Prostate gland (tissue), 2 donors: ENCODE results near the gene SLC41A1. TPM values are rescaled to one million over a fixed set of nuclear protein-coding genes. Genes with fewer than 3 reads are reported as not detected.

Experiments
- DNase-seq: peaks from one replicate; pipeline ENCODE4 v3.0.0-alpha.2; 2019; ENCODE audit warnings: low spot score
- H3K27ac ChIP-seq, 2 donors: fragments of 200-600 bp; sonication (generic); 2 replicates each; pipeline ENCODE4 v1.5.1; 2017 to 2019
- H3K27me3 ChIP-seq: fragments of 200-600 bp; sonication (generic); replicated peaks from 2 replicates; pipeline ENCODE4 v1.5.1; 2019; ENCODE audit not compliant: insufficient read depth
- H3K36me3 ChIP-seq, 2 donors: fragments of 200-600 bp; sonication (generic); 1 replicate in 1 of 2; 2 replicates in 1 of 2; pipeline versions ENCODE4 v1.5.1 to v1.8.1; 2017 to 2019
- H3K4me1 ChIP-seq: fragments of 200-600 bp; sonication (generic); replicated peaks from 2 replicates; pipeline ENCODE4 v1.5.1; 2019
- H3K4me3 ChIP-seq, 2 donors: fragments of 200-600 bp; sonication (generic); 2 replicates each; pipeline ENCODE4 v1.5.1; 2017 to 2019
- H3K9me3 ChIP-seq: fragments of 200-600 bp; sonication (generic); 2 replicates; pipeline ENCODE4 v1.5.1; 2017
- CTCF ChIP-seq, 4 experiments: fragments of 200-600 bp in 2 of 4; fragments of 450-650 bp in 2 of 4; sonication (generic) in 2 of 4; IDR thresholded peaks; 1 replicate in 3 of 4; 2 replicates in 1 of 4; pipeline ENCODE4 v1.5.1; 2016 to 2019; ENCODE audit warnings: antibody characterized with exemption in 4 of 4, mild to moderate bottlenecking in 2 of 4, moderate library complexity in 2 of 4
- POLR2A ChIP-seq: fragments of 450-650 bp; IDR thresholded peaks from one replicate; pipeline ENCODE4 v1.6.1; 2016; ENCODE audit warnings: antibody characterized with exemption, mild to moderate bottlenecking
- POLR2AphosphoS5 ChIP-seq: sonication (generic); formaldehyde crosslinking; IDR thresholded peaks from one replicate; pipeline ENCODE4 v1.6.1; 2017; ENCODE audit warnings: antibody characterized with exemption
- WGBS: methylation state at CpG from one replicate; pipeline ENCODE4 v1.1.5; 2018; 5-methylcytosine and 5-hydroxymethylcytosine counted together
- intact Hi-C: fragments of 100-400 bp; cut with DNase I; formaldehyde crosslinking; loops from one replicate; pipeline ENCODE4 v1.14.2; 2022
- total RNA-seq, 2 donors: library from RNA; depleted of rRNA; stranded (reverse); fragments of >200 nt; gene quantifications; one replicate each; pipeline ENCODE4 v1.1.0, GENCODE V29; 2016

The SLC41A1 gene
- total RNA-seq, 2 donors from 2014 or later = 20.3 to 114 TPM

- no peak overlapping the region for H3K27ac ChIP-seq
- H3K27me3 ChIP-seq = no peaks in the 10 kb centered on the region
- TF ChIP-seq POLR2AphosphoS5 (no peak), CTCF (IDR thresholded peaks at IDR 0.05) (no peak), POLR2A (no peak)
- H3K9me3 ChIP-seq = no peaks in the 10 kb centered on the region
- H3K36me3 ChIP-seq = no peaks in the 10 kb centered on the region
- no peak overlapping the region for H3K4me3 ChIP-seq
- intact Hi-C loops = no loop called here
- no peak for DNase-seq
- WGBS = 100% methylated on average over 2 of the region's 2 CpGs
- H3K4me1 ChIP-seq = no peaks in the 10 kb centered on the region
Observed at GRCh38 chr1:205804605-205805004, 8.4 kb downstream of the SLC41A1 start.

GRCh38 chr1:205803986-205804385 lies 9.0 kb downstream of the SLC41A1 start:
- Histone ChIP-seq H3K27me3 (no peaks in the 10 kb centered on the region), H3K9me3 (no peaks in the 10 kb centered on the region), H3K36me3 (peaks cover 0 to 4% of the 10 kb centered on the region in 2 donors), H3K27ac (no peak overlapping the region), H3K4me1 (no peaks in the 10 kb centered on the region), H3K4me3 (no peak overlapping the region)
- DNase-seq = no peak
- 72% methylated on average over 4 of the region's 4 CpGs for WGBS
- intact Hi-C loops = no loop called here
- TF ChIP-seq CTCF (IDR thresholded peaks at IDR 0.05) = no peak
- no peak for TF ChIP-seq POLR2A
- no peak for TF ChIP-seq POLR2AphosphoS5

GRCh38 chr1:205802060-205802459 lies 10.9 kb downstream of the SLC41A1 start:
- no peak for DNase-seq
- intact Hi-C loops = no loop called here
- TF ChIP-seq POLR2A = no peak
- TF ChIP-seq POLR2AphosphoS5 = no peak
- TF ChIP-seq CTCF (IDR thresholded peaks at IDR 0.05) = no peak
- H3K4me1 ChIP-seq = no peaks in the 10 kb centered on the region
- no peak overlapping the region for H3K4me3 ChIP-seq
- peaks cover 0 to 7% of the 10 kb centered on the region in 2 donors for H3K36me3 ChIP-seq
- no peaks in the 10 kb centered on the region for H3K27me3 ChIP-seq
- H3K9me3 ChIP-seq = no peaks in the 10 kb centered on the region
- H3K27ac ChIP-seq = no peak overlapping the region
- 89% methylated on average over 8 of the region's 8 CpGs for WGBS

GRCh38 chr1:205800981-205801703 lies 11.9 kb downstream of the SLC41A1 start:
- peak; percentile 26 for DNase-seq
- Histone ChIP-seq H3K27ac (no peak overlapping the region), H3K36me3 (peaks cover 0 to 7% of the 10 kb centered on the region in 2 donors), H3K4me1 (no peaks in the 10 kb centered on the region), H3K27me3 (no peaks in the 10 kb centered on the region), H3K9me3 (no peaks in the 10 kb centered on the region), H3K4me3 (no peak overlapping the region)
- WGBS = 41% methylated on average over 7 of the region's 7 CpGs
- intact Hi-C loops = no loop called here
- peak; percentile 4 for TF ChIP-seq POLR2AphosphoS5
- TF ChIP-seq POLR2A = no peak

GRCh38 chr1:205800427-205800826 lies 12.6 kb downstream of the SLC41A1 start:
- peaks cover under 1 to 7% of the 10 kb centered on the region in 2 donors for H3K36me3 ChIP-seq
- H3K9me3 ChIP-seq = no peaks in the 10 kb centered on the region
- no peak overlapping the region for H3K4me3 ChIP-seq
- no peaks in the 10 kb centered on the region for H3K4me1 ChIP-seq
- WGBS = 75% methylated on average over 7 of the region's 7 CpGs
- TF ChIP-seq CTCF (IDR thresholded peaks at IDR 0.05) (no peak), POLR2AphosphoS5 (no peak), POLR2A (no peak)
- no peaks in the 10 kb centered on the region for H3K27me3 ChIP-seq
- DNase-seq = no peak
- H3K27ac ChIP-seq = no peak overlapping the region
- intact Hi-C loops = no loop called here
